Measurements from ENCODE around the gene ZNF385B. TPM values are rescaled to one million over a fixed set of nuclear protein-coding genes. Genes with fewer than 3 reads are reported as not detected.

Gene ZNF385B
- total RNA-seq, 4 donors from 2014 or later = 2.2 to 5.0 (median 4.0) TPM

DNA sequence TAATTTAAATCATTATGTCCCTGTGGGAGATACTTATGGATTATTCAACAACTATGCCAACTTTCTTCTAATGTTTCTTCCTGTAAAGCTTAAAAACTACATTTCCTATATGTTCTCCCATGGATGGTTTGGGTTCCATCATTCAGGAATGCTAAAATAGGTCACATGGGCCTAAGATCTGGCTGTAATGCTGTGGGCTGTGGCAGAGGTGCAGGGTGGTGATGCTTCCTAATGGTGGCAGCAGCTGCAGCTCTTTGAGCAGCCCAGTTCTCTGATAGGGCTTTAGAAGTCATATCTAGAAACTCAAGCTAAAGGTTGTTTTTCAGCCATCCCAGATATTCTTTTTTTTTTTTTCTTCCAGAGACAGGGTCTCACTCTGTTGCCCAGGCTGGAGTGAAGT is 266.1 kb downstream of the ZNF385B start:
- H3K27ac ChIP-seq (replicated peaks in 1 of 4) = no peak overlapping the region
- no peaks in the 10 kb centered on the region for H3K4me1 ChIP-seq
- no peaks in the 10 kb centered on the region for H3K27me3 ChIP-seq
- H3K9me3 ChIP-seq = no peaks in the 10 kb centered on the region
- TF ChIP-seq POLR2A (IDR thresholded peaks at IDR 0.05; ENCODE audit: low read depth) = no peak
- TF ChIP-seq POLR2AphosphoS5 (IDR thresholded peaks at IDR 0.05) = no peak
- no peak for TF ChIP-seq EP300 (IDR thresholded peaks at IDR 0.05)
- TF ChIP-seq, protein P1, sequence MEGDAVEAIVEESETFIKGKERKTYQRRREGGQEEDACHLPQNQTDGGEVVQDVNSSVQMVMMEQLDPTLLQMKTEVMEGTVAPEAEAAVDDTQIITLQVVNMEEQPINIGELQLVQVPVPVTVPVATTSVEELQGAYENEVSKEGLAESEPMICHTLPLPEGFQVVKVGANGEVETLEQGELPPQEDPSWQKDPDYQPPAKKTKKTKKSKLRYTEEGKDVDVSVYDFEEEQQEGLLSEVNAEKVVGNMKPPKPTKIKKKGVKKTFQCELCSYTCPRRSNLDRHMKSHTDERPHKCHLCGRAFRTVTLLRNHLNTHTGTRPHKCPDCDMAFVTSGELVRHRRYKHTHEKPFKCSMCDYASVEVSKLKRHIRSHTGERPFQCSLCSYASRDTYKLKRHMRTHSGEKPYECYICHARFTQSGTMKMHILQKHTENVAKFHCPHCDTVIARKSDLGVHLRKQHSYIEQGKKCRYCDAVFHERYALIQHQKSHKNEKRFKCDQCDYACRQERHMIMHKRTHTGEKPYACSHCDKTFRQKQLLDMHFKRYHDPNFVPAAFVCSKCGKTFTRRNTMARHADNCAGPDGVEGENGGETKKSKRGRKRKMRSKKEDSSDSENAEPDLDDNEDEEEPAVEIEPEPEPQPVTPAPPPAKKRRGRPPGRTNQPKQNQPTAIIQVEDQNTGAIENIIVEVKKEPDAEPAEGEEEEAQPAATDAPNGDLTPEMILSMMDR (IDR thresholded peaks at IDR 0.05) = no peak
- H3K4me3 ChIP-seq = no peak overlapping the region
- H3K36me3 ChIP-seq = no peaks in the 10 kb centered on the region
- no peak for DNase-seq (ENCODE audit: extremely low spot score)
- intact Hi-C loops (cut with DNase I) = no loop called here

GRCh38 chr2:179594268-179595112 is 266.9 kb downstream of the ZNF385B start:
- Histone ChIP-seq H3K4me1 (no peaks in the 10 kb centered on the region), H3K9me3 (no peaks in the 10 kb centered on the region), H3K27ac (replicated peaks in 1 of 4) (no peak overlapping the region), H3K4me3 (no peak overlapping the region), H3K27me3 (no peaks in the 10 kb centered on the region), H3K36me3 (no peaks in the 10 kb centered on the region)
- TF ChIP-seq POLR2A (IDR thresholded peaks at IDR 0.05; ENCODE audit: low read depth) = no peak
- TF ChIP-seq POLR2AphosphoS5 (IDR thresholded peaks at IDR 0.05) = no peak
- TF ChIP-seq, protein P1 (IDR thresholded peaks at IDR 0.05) = no peak
- TF ChIP-seq EP300 (IDR thresholded peaks at IDR 0.05) = no peak
- DNase-seq (ENCODE audit: extremely low spot score) = no peak
- intact Hi-C loops (cut with DNase I) = no loop called here
- 97% methylated on average over 2 of the region's 2 CpGs for WGBS

GRCh38 chr2:179593323-179593722 is 268.1 kb downstream of the ZNF385B start:
- 89% methylated on average over 3 of the region's 3 CpGs for WGBS
- Histone ChIP-seq H3K4me1 (no peaks in the 10 kb centered on the region), H3K4me3 (no peak overlapping the region), H3K9me3 (no peaks in the 10 kb centered on the region), H3K36me3 (no peaks in the 10 kb centered on the region), H3K27me3 (no peaks in the 10 kb centered on the region), H3K27ac (replicated peaks in 1 of 4) (no peak overlapping the region)
- intact Hi-C loops (cut with DNase I) = no loop called here
- DNase-seq (ENCODE audit: extremely low spot score) = no peak
- TF ChIP-seq POLR2AphosphoS5 (IDR thresholded peaks at IDR 0.05) (no peak), EP300 (IDR thresholded peaks at IDR 0.05) (no peak), POLR2A (IDR thresholded peaks at IDR 0.05; ENCODE audit: low read depth) (no peak)
- TF ChIP-seq, protein P1 (IDR thresholded peaks at IDR 0.05) = no peak

- DNase-seq (ENCODE audit: extremely low spot score) = no peak
- TF ChIP-seq POLR2A (IDR thresholded peaks at IDR 0.05; ENCODE audit: low read depth) (no peak), POLR2AphosphoS5 (IDR thresholded peaks at IDR 0.05) (no peak)
- TF ChIP-seq, protein P1 (IDR thresholded peaks at IDR 0.05) = no peak
- Histone ChIP-seq H3K9me3 (no peaks in the 10 kb centered on the region), H3K4me3 (no peak overlapping the region), H3K4me1 (no peaks in the 10 kb centered on the region), H3K27me3 (no peaks in the 10 kb centered on the region), H3K36me3 (no peaks in the 10 kb centered on the region), H3K27ac (replicated peaks in 1 of 4) (no peak overlapping the region)
- 73% methylated on average over 7 of the region's 7 CpGs for WGBS
- intact Hi-C loops (cut with DNase I) = no loop called here
Observed at GRCh38 chr2:179592167-179592936, 269.1 kb downstream of the ZNF385B start.

All from esophagus muscularis mucosa (tissue), 4 donors.